ENCODE measurements around the gene NCF1.
"Not testable (repeated sequence)": the region's sequence is repeated elsewhere in the genome, so short reads cannot be mapped to it uniquely, and the experiment has no call there.

Gene NCF1

GRCh38 chr7:74820146-74820805 is 46.5 kb downstream of the NCF1 start:
- H3K4me3 ChIP-seq; H4K20me1 ChIP-seq; H3K4me1 ChIP-seq; H3K9ac ChIP-seq; H3K4me2 ChIP-seq; H3K9me3 ChIP-seq (replicated peaks in 1 of 11); H3K27me3 ChIP-seq; H3K36me3 ChIP-seq: not testable (repeated sequence)
- peak overlapping the region in 1 of 11 experiments; percentile 67; a peak in 3 of 22 replicates for H3K27ac ChIP-seq

GRCh38 chr7:74821259-74821658 is 47.4 kb downstream of the NCF1 start:
- not testable (repeated sequence) for H3K36me3 ChIP-seq; H3K4me2 ChIP-seq; H3K4me3 ChIP-seq; H4K20me1 ChIP-seq; H3K27ac ChIP-seq; H3K27me3 ChIP-seq; H3K4me1 ChIP-seq; H3K9ac ChIP-seq; H3K9me3 ChIP-seq (replicated peaks in 1 of 11)

GRCh38 chr7:74829959-74830358 is 56.1 kb downstream of the NCF1 start:
- H3K27me3 ChIP-seq; H3K9ac ChIP-seq; H3K36me3 ChIP-seq; H4K20me1 ChIP-seq; H3K9me3 ChIP-seq (replicated peaks in 1 of 11); H3K27ac ChIP-seq; H3K4me3 ChIP-seq; H3K4me1 ChIP-seq; H3K4me2 ChIP-seq: not testable (repeated sequence)

- H3K27me3 ChIP-seq; H3K4me1 ChIP-seq; H3K36me3 ChIP-seq; H3K9ac ChIP-seq; H3K4me2 ChIP-seq; H3K27ac ChIP-seq; H3K9me3 ChIP-seq (replicated peaks in 1 of 11); H4K20me1 ChIP-seq; H3K4me3 ChIP-seq: not testable (repeated sequence)
Observed at GRCh38 chr7:74830411-74830810, 56.6 kb downstream of the NCF1 start.
